HAP-1 (cell line): ENCODE measurements around the gene YJU2.
"Not testable (repeated sequence)": the region's sequence is repeated elsewhere in the genome, so short reads cannot be mapped to it uniquely, and the experiment has no call there.

Experiments used
- DNase-seq, 2 experiments: peaks; one replicate each; pipeline ENCODE4 v3.0.0-alpha.2; 2016 to 2020; ENCODE audit warnings: low spot score in 2 of 2
- H3K27me3 ChIP-seq: fragments of 250-450 bp; sonication (Bioruptor Pico); 2 replicates; pipeline ENCODE4 v1.5.1; 2020; ENCODE audit warnings: low read depth, mild to moderate bottlenecking, moderate library complexity
- H3K36me3 ChIP-seq: fragments of 250-450 bp; sonication (Bioruptor Pico); replicated peaks from 2 replicates; pipeline ENCODE4 v1.5.1; 2020; ENCODE audit warnings: mild to moderate bottlenecking
- H3K4me1 ChIP-seq: fragments of 250-450 bp; sonication (Bioruptor Pico); 2 replicates; pipeline ENCODE4 v1.5.1; 2020; ENCODE audit warnings: mild to moderate bottlenecking
- H3K4me3 ChIP-seq: fragments of 250-450 bp; sonication (Bioruptor Pico); 2 replicates; pipeline ENCODE4 v1.5.1; 2020; ENCODE audit warnings: mild to moderate bottlenecking, moderate library complexity
- H3K9me3 ChIP-seq: fragments of 250-450 bp; sonication (Bioruptor Pico); 2 replicates; pipeline ENCODE4 v1.5.1; 2020; ENCODE audit warnings: mild to moderate bottlenecking, moderate library complexity
- in situ Hi-C: fragments of 300-500 bp; cut with MboI; formaldehyde crosslinking; loops from 3 replicates; pipeline ENCODE4 v1.14.3; 2020; ENCODE audit warnings: low sequenced_read_pairs, inconsistent platforms, mixed read lengths

Gene YJU2

DNA sequence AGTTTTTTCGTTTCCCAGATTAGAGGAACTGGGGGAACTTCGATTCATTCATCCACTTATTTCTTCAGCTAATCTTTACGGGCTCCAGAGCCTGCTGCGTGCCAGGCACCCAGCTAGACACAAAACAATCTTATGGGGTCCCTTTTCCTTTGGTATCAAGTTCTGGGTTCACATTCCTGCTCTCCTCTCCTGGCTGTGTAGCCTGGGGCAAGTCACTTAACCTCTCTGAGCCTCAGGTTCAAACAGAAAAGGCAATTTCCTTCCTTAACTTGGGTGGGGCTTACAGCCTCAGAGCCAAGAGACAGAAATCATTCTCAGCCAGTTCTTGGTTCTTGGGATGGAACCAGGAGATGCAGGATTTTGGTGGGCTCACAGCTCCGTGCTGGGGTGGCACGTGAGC, 38.1 kb downstream of the YJU2 start:
- no peak for DNase-seq
- Histone ChIP-seq H3K36me3 (no peaks in the 10 kb centered on the region), H3K27me3 (peaks cover 41% of the 10 kb centered on the region), H3K4me1 (no peaks in the 10 kb centered on the region), H3K9me3 (no peaks in the 10 kb centered on the region), H3K4me3 (peak overlapping the region; percentile 6; the same call in 1 of the 2 replicates)
- in situ Hi-C loops: no loop called here

DNA sequence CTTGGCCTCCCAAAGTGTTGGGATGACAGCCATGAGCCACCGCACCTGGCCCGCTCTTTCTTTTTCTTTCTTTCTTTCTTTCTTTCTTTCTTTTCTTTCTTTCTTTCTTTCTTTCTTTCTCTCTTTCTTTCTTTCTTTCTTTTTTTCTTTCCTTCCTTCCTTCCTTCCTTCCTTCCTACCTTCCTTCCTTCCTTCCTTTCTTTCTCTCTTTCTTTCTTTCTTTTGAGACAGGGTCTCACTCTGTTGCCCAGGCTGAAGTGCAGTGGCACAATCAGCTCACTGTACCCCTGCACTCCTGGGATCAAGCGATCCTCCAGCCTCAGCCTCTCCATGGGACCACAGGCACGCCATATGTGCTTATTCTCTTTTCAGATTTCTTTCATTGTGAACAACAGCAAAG, 39.3 kb downstream of the YJU2 start:
- H3K4me3 ChIP-seq, DNase-seq, H3K4me1 ChIP-seq, H3K9me3 ChIP-seq, in situ Hi-C loops, H3K36me3 ChIP-seq: not testable (repeated sequence)
- H3K27me3 ChIP-seq: peaks cover 30% of the 10 kb centered on the region

DNA sequence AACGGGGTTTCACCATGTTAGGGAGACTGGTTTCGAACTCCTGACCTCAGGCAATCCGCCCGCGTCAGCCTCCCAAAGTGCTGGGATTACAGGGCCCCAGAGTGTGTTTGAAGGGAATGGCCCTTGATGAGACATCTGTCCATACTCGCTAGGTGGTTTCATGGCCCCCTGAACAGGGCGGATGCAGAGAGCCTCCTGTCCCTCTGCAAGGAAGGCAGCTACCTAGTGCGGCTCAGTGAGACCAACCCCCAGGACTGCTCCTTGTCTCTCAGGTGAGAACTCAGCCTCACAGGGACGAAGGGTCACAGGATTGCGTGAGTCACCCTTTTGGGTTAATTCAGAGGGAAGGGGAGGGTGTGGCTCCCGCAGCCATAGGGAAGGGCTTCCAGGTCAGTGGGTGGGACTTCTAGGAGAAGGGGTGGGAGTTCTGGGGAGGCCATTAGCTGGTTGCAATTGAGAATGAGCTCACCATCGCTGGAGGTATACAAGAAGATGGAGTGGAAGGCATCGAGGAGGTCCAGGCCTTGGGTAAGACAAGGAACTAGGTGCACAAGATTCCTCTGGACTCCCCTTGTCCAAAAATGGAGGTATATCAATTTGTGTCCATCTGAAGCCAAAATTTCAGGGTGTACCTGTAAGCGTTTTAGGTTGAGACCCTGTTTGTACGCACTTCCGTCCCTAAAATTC, 41.4 kb downstream of the YJU2 start:
- H3K9me3 ChIP-seq: no peaks in the 10 kb centered on the region
- H3K4me3 ChIP-seq: no peak overlapping the region
- no peak for DNase-seq
- no peaks in the 10 kb centered on the region for H3K4me1 ChIP-seq
- peaks cover 11% of the 10 kb centered on the region for H3K27me3 ChIP-seq
- in situ Hi-C loops: no loop called here
- no peaks in the 10 kb centered on the region for H3K36me3 ChIP-seq

DNA sequence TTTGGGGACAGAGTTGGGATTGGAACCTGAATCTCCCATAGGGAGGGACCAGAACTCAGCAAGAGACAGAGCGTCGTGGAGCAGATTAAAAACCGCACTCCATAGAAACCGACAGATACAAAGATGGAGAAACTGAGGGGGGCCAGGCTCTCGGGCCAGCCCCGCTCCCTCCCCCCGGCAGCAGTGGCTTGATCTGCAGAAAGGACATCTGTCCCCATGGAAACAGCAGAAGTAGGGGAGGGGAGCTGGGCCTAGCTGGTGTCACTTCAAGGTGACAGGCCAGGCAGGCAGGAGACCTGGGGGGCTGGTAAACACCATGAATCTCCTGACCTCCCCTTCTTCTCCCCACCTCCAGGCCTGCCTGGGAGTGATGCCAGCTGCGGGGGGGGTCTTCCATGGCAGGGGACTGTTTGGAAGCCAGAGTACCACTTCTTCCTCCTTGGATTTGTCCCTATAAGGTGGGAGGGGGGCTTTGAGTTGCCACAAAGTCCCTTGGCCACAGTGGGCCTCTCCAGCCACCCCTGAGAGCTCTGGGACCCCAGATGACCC, 44.4 kb downstream of the YJU2 start:
- in situ Hi-C loops: no loop called here

DNA sequence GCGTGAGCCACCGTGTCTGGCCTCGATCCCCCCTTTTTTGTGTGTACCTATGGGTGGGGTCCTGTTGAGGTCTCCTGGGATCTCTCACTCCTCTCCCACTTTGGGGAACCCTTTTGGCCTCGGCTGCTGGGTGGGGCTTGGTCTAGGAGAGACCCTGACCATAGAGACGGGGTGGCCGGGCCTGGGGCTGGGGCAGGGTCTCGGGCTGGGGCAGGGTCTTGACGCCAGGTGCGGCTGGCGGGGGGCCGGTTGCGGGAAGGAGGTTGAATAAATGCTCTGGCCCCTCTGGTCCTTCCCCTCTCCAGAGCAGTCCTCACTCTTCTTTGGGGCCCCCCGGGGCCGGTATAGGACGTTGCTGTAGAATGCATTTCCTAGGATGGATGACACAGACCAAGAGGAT, 45.6 kb downstream of the YJU2 start:
- in situ Hi-C loops: no loop called here
- no peaks in the 10 kb centered on the region for H3K9me3 ChIP-seq
- H3K4me1 ChIP-seq: no peaks in the 10 kb centered on the region
- H3K36me3 ChIP-seq: no peaks in the 10 kb centered on the region
- no peak for DNase-seq
- H3K4me3 ChIP-seq: no peak overlapping the region
- H3K27me3 ChIP-seq: no peaks in the 10 kb centered on the region

More for the DNA sequence above, 44.4 kb downstream of the YJU2 start:
- Histone ChIP-seq H3K27me3 (no peaks in the 10 kb centered on the region), H3K4me3 (no peak overlapping the region), H3K4me1 (no peaks in the 10 kb centered on the region), H3K36me3 (no peaks in the 10 kb centered on the region), H3K9me3 (no peaks in the 10 kb centered on the region)
- no peak for DNase-seq

DNA sequence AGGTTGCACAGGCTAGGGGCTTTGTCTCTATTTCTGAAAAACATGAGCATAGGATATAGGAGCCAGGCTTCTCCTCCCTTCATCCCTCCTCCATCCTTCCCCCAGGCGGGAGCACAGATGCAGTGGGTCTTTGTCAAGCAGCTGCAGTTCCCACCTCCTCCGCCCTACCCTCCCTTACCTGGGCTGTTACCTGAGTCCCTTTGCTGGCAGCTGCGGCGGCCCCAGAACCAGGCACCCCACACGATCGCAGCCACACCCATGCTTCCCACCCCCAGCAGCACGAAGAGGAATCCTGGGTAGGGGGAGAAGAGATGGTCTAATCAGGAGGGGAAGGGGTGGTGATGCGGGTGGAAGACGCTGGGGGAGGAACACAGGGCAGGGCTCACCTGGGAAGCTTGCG, 47.5 kb downstream of the YJU2 start:
- Histone ChIP-seq H3K9me3 (no peaks in the 10 kb centered on the region), H3K27me3 (no peaks in the 10 kb centered on the region), H3K4me1 (no peaks in the 10 kb centered on the region), H3K36me3 (no peaks in the 10 kb centered on the region), H3K4me3 (no peak overlapping the region)
- no peak for DNase-seq
- in situ Hi-C loops: no loop called here

DNA sequence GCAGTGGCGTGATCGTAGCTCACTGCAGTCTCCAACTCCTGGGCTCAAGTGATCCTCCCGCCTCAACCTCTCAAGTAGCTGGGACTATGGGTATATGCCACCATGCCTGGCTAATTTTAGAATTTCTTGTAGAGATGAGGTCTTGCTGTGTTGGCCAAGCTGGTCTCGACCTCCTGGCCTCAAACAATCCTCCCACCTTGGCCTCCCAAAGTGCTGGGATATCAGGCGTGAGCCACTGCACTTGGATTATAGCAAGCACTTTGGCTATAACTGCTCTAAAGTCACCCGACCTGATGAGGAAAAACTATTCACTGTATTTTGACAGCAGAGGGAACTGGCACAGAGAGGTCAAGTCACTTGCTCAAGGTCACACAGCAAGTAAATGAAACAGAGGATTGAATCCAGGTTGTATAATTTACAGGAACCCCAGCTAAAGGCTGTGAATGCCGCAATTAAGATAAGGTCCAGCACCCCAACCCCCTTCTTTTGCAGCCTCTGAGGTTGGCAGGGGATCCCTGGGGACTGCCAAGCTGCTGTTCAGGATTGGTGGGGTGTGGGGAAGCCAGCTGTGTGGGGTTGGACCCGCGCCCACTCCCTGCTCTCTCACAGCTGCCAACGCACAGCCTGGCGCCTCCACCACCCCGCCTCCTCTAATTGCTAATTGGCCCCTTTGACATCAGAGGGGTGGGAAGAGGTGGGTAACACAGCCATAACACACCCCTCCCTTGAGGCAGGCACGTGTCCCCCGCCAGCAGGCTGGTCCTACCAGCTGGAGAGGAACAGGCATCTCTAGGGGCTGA, 49.3 kb downstream of the YJU2 start:
- Histone ChIP-seq H3K27me3 (no peaks in the 10 kb centered on the region), H3K9me3 (no peaks in the 10 kb centered on the region), H3K4me3 (no peak overlapping the region), H3K4me1 (no peaks in the 10 kb centered on the region), H3K36me3 (no peaks in the 10 kb centered on the region)
- peak in 1 of 2 experiments; percentile 22 for DNase-seq
- in situ Hi-C loops: no loop called here

DNA sequence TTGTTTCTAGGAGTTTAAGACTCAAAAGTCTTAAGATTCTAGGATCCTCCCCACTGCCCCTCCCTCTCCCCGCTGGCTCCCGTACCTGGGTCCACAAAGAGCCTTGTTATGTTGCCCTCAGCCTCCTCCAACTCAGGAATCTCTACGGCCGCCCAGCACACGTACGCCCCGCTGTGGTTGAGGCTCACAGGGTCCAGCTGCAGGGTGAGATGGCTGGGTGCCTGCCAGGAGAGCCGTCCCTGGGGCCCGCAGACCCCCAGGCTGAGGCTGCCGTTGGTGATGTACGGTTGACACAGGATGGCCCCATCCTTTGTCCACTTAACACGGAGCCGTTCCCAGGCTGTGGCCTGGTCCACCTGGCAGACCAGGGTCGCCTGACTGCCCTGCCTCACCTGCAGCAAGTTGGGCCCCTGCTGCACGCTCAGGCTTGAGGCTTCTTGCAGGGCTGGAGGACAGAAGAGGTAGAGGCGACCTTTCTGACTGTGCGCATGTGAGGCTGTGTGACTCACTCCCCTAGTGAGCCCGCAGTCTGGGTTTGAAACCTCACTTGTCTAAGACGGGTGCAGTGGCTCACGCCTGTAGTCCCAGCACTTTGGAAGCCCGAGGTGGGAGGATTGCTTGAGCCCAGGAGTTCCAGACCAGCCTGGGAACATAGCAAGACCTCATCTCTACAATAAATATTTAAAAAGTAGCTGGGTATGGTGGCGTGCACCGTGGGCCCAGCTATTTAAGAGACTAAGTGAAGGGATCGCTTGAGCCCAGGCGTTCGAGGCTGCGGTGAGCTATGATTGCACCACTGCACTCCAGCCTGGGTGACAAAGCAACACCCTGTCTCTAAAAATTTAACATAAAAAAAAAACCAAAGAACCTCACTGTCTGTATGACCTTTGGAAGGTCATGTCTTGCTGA, 51.3 kb downstream of the YJU2 start:
- no peak overlapping the region for H3K4me3 ChIP-seq
- no peaks in the 10 kb centered on the region for H3K27me3 ChIP-seq
- H3K4me1 ChIP-seq: no peaks in the 10 kb centered on the region
- no peaks in the 10 kb centered on the region for H3K36me3 ChIP-seq
- in situ Hi-C loops: no loop called here
- no peaks in the 10 kb centered on the region for H3K9me3 ChIP-seq
- DNase-seq: no peak

DNA sequence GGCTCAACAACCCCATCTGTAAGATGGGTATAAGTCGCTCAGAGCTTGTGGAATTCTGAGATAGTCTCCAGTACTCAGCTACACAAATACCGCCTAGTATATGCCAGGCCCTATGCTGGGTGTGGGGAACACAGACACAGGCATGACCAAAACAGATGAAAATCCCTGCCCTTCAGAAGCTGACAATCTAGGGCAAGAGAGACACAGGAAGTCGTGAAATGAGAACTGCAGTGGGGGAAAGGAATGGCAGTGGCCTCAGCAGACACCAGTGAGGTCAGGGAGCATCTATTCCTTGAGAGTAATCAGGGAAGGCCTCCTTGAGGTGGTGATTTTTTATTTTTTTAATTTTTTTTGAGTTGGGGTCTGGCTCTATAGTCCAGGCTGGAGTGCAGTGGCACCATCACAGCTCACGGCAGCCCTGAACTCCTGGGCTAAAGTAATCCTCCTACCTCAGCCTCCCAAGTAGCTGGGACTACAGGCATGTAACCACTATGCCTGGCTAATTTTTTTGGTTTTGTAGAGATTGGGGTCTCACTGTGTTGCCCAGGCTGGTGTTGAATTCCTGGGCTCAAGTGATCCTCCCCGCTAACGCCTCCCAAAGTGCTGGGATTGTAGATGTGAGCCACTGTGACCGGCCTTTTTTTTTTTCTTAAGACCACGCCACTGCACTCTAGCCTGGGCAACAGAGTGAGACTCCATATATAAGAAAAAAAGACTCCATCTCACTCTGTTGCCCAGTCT, 52.1 kb downstream of the YJU2 start:
- Histone ChIP-seq H3K27me3 (no peaks in the 10 kb centered on the region), H3K9me3 (no peaks in the 10 kb centered on the region), H3K4me1 (no peaks in the 10 kb centered on the region), H3K4me3 (no peak overlapping the region), H3K36me3 (no peaks in the 10 kb centered on the region)
- DNase-seq: no peak
- in situ Hi-C loops: no loop called here

DNA sequence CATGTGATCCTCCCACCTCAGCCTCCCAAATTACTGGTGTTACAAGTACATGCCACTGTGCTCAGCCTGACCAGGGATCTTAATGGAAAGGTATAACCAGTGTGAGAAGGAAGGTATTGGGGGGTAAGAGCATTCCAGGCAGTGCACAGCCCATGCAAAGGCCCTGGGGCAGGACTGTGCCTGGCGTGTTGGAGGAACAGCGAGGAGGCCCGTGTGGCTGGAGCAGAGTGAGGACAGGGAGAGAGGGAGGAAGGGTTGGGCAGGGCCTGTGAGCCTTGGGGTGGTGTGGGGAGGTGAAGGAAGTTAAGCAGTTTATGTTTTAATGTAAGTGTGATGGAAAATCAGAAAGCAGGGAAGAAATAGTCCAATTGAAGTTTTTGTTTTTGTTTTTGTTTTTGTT, 53.7 kb downstream of the YJU2 start:
- Histone ChIP-seq H3K9me3 (no peaks in the 10 kb centered on the region), H3K4me3 (no peak overlapping the region), H3K27me3 (no peaks in the 10 kb centered on the region), H3K4me1 (no peaks in the 10 kb centered on the region), H3K36me3 (no peaks in the 10 kb centered on the region)
- DNase-seq: no peak
- in situ Hi-C loops: no loop called here

DNA sequence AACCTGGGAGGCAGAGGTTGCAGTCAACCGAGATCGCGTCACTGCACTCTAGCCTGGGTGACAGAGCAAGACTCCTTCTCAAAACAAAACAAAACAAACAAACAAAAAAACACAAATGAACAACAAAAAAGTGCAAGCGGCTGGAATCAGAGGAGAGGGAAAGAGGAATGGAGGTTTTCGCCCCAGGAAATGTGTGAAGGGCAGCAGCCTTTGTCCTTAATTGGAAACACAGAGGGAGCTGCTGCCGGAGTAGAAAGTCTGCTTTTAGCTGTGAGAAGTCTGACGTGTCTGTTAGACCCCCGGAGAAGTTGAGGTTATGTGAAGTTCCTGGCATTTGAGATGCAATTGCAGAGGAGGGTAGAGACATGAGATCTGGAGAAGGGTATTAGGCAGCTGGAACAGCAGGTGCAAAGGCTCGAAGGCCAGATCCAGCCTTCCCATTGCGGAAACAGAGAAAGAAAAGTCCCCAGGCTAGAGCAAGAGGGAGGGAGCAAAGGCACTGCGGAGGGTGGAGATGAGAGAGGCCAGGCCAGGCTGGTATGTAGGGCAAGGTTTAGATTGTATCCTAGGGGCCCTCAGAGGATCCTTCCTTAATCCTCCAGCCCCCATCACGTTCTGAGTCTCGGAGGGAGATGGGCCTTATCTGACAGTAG, 54.8 kb downstream of the YJU2 start:
- Histone ChIP-seq H3K4me1 (no peaks in the 10 kb centered on the region), H3K9me3 (no peaks in the 10 kb centered on the region), H3K4me3 (no peak overlapping the region), H3K36me3 (no peaks in the 10 kb centered on the region), H3K27me3 (no peaks in the 10 kb centered on the region)
- in situ Hi-C loops: no loop called here
- no peak for DNase-seq

DNA sequence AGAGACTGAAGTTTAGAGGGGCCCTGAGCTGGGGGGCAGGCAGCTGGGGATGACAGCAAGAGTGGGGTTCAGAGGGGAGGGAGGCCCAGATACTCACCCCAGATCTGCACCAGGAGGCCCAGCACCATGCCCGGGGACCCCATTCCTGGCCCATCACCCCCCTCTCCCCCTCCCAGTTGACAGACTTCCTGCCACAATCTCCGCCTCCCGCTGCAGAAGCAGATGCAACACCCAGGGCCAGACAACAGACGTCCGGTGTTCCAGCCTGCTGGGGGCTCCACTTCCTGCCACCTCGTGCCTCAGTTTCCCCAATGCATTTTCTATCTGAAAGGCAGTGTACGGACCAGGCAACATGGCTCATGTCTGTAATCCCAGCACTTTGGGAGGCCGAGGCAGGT, 55.4 kb downstream of the YJU2 start, which contains the start of gene TMIGD2:
Gene TMIGD2, minus strand, starts transcription at position 147 of the 398 bp plus-strand sequence. Its CDS starts 4 bp downstream, at position 143.
- H3K4me3 ChIP-seq: no peak within 1 kb of the TSS
- H3K9me3 ChIP-seq: no peaks in the 10 kb centered on the region

More for the DNA sequence above, 55.4 kb downstream of the YJU2 start, which contains the start of gene TMIGD2:
- Histone ChIP-seq H3K36me3 (no peaks in the 10 kb centered on the region), H3K4me1 (no peaks in the 10 kb centered on the region), H3K27me3 (no peaks in the 10 kb centered on the region)
- in situ Hi-C loops: no loop called here
- no peak for DNase-seq
